ENCODE data around the gene TMEM260. TPM values are rescaled to one million over a fixed set of nuclear protein-coding genes. Genes with fewer than 3 reads are reported as not detected.

TMEM260 gene
- total and polyA plus RNA-seq, 2 experiments from 2014 or later: 13.3 to 22.9 TPM

DNA sequence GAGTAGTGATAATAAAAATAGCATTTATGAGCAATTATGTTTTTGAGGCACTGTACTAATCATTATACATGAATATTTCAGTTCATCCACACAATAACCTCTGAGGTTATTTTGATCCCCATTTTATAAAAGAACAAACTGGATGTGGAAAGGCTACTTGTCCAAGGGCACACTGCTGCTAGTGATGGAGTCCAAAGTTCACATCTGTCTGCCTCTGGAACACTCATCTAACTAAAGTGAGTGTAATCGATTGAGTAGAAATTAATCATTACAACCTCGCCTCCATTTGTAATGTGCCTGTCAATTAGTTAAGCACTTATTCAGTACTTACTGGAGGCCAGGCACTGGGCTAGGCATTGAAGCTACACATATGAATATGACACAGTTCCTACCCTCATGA lies 55.4 kb downstream of the TMEM260 start (continued):
- TF ChIP-seq, protein P1, sequence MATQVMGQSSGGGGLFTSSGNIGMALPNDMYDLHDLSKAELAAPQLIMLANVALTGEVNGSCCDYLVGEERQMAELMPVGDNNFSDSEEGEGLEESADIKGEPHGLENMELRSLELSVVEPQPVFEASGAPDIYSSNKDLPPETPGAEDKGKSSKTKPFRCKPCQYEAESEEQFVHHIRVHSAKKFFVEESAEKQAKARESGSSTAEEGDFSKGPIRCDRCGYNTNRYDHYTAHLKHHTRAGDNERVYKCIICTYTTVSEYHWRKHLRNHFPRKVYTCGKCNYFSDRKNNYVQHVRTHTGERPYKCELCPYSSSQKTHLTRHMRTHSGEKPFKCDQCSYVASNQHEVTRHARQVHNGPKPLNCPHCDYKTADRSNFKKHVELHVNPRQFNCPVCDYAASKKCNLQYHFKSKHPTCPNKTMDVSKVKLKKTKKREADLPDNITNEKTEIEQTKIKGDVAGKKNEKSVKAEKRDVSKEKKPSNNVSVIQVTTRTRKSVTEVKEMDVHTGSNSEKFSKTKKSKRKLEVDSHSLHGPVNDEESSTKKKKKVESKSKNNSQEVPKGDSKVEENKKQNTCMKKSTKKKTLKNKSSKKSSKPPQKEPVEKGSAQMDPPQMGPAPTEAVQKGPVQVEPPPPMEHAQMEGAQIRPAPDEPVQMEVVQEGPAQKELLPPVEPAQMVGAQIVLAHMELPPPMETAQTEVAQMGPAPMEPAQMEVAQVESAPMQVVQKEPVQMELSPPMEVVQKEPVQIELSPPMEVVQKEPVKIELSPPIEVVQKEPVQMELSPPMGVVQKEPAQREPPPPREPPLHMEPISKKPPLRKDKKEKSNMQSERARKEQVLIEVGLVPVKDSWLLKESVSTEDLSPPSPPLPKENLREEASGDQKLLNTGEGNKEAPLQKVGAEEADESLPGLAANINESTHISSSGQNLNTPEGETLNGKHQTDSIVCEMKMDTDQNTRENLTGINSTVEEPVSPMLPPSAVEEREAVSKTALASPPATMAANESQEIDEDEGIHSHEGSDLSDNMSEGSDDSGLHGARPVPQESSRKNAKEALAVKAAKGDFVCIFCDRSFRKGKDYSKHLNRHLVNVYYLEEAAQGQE (IDR thresholded peaks at IDR 0.05; ENCODE audit: unreplicated experiment): no peak
- TF ChIP-seq ZNF331 (CRISPR knock-in tag; IDR thresholded peaks at IDR 0.05; ENCODE audit: low read depth) (no peak), EZH2phosphoT487 (IDR thresholded peaks at IDR 0.05; ENCODE audit: unreplicated experiment) (no peak), ZNF114 (CRISPR knock-in tag; IDR thresholded peaks at IDR 0.05) (no peak), STAT1 (IDR thresholded peaks at IDR 0.05; ENCODE audit: unreplicated experiment) (no peak), POLR2AphosphoS5 (IDR thresholded peaks at IDR 0.05; ENCODE audit: low read depth) (no peak), EZH2 (IDR thresholded peaks at IDR 0.05; ENCODE audit: low read depth, unreplicated experiment) (no peak)

DNA sequence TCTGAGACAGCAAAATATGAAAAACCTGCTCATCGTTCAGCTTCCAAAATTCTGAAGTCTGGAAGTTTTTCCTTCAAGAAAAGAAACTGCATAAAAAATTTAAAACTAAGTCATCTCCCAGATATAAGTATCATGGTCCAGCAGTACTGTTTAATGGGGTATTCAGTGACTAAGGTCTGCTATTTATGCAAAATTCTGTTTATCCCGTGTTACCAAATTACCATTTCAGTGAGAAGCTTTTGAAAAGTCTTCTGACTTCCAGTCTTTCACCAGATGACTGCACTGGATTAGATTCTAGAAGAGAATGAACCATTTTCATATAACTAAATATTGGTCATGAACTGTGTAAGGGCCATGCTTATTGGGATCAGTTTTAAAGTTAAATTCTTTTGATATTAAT lies 67.9 kb downstream of the TMEM260 start:
- no peak for ATAC-seq
- H3K4me1 ChIP-seq (ENCODE audit: insufficient read depth): peaks cover 14% of the 10 kb centered on the region
- TF ChIP-seq, protein P2, sequence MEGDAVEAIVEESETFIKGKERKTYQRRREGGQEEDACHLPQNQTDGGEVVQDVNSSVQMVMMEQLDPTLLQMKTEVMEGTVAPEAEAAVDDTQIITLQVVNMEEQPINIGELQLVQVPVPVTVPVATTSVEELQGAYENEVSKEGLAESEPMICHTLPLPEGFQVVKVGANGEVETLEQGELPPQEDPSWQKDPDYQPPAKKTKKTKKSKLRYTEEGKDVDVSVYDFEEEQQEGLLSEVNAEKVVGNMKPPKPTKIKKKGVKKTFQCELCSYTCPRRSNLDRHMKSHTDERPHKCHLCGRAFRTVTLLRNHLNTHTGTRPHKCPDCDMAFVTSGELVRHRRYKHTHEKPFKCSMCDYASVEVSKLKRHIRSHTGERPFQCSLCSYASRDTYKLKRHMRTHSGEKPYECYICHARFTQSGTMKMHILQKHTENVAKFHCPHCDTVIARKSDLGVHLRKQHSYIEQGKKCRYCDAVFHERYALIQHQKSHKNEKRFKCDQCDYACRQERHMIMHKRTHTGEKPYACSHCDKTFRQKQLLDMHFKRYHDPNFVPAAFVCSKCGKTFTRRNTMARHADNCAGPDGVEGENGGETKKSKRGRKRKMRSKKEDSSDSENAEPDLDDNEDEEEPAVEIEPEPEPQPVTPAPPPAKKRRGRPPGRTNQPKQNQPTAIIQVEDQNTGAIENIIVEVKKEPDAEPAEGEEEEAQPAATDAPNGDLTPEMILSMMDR (conservative IDR thresholded peaks at IDR 0.05; ENCODE audit: low read depth in 2 of 2): no peak
- TF ChIP-seq, protein P3, sequence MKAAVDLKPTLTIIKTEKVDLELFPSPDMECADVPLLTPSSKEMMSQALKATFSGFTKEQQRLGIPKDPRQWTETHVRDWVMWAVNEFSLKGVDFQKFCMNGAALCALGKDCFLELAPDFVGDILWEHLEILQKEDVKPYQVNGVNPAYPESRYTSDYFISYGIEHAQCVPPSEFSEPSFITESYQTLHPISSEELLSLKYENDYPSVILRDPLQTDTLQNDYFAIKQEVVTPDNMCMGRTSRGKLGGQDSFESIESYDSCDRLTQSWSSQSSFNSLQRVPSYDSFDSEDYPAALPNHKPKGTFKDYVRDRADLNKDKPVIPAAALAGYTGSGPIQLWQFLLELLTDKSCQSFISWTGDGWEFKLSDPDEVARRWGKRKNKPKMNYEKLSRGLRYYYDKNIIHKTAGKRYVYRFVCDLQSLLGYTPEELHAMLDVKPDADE (IDR thresholded peaks at IDR 0.05): no peak
- TF ChIP-seq JUNB (IDR thresholded peaks at IDR 0.05; ENCODE audit: unreplicated experiment): no peak
- TF ChIP-seq CREB1 (CRISPR knock-in tag; IDR thresholded peaks at IDR 0.05; ENCODE audit: low read depth): no peak
- TF ChIP-seq ZNF331 (CRISPR knock-in tag; IDR thresholded peaks at IDR 0.05; ENCODE audit: low read depth): no peak
- no peak for TF ChIP-seq STAT1 (IDR thresholded peaks at IDR 0.05; ENCODE audit: unreplicated experiment)
- TF ChIP-seq, protein P1 (IDR thresholded peaks at IDR 0.05; ENCODE audit: unreplicated experiment): no peak
- TF ChIP-seq EZH2phosphoT487 (IDR thresholded peaks at IDR 0.05; ENCODE audit: unreplicated experiment): no peak
- no peak for TF ChIP-seq ZNF114 (CRISPR knock-in tag; IDR thresholded peaks at IDR 0.05)
- no peak for TF ChIP-seq POLR2AphosphoS5 (IDR thresholded peaks at IDR 0.05; ENCODE audit: low read depth)
- no peak for TF ChIP-seq NANOG (IDR thresholded peaks at IDR 0.05; ENCODE audit: borderline replicate concordance)
- TF ChIP-seq EZH2 (IDR thresholded peaks at IDR 0.05; ENCODE audit: low read depth, unreplicated experiment): no peak
- no peaks in the 10 kb centered on the region for H3K36me3 ChIP-seq (ENCODE audit: insufficient read depth)
- Mint-ChIP-seq H3K27me3 (ENCODE audit: insufficient read depth, low read depth, poor library complexity) (peaks cover 2% of the 10 kb centered on the region), H3K4me3 (no peak overlapping the region), H3K27ac (no peak overlapping the region), H3K4me1 (peaks cover 21% of the 10 kb centered on the region; the same call in 2 of the 3 replicates), H3K36me3 (ENCODE audit: low read depth) (peaks cover 11% of the 10 kb centered on the region; the same call in 2 of the 3 replicates), H3K9me3 (no peaks in the 10 kb centered on the region; the same call in 2 of the 3 replicates)
- H3K27me3 ChIP-seq (ENCODE audit: insufficient read depth): no peaks in the 10 kb centered on the region
- no peak for DNase-seq (ENCODE audit: low spot score)
- no peak overlapping the region for H3K27ac ChIP-seq (ENCODE audit: low read depth)
- no peak overlapping the region for H3K4me2 ChIP-seq
- no peaks in the 10 kb centered on the region for H3K79me2 ChIP-seq (replicated peaks; ENCODE audit: insufficient read depth)
- H3K9me2 ChIP-seq (ENCODE audit: insufficient read depth): no peaks in the 10 kb centered on the region
- no peaks in the 10 kb centered on the region for H3F3A ChIP-seq (replicated peaks; ENCODE audit: low read depth)
- H2AFZ ChIP-seq: no peak overlapping the region
- no peak overlapping the region for H3K4me3 ChIP-seq
- H4K20me1 ChIP-seq (replicated peaks; ENCODE audit: insufficient read depth): no peaks in the 10 kb centered on the region
